ENCODE results near the gene SSH3. TPM values are rescaled to one million over a fixed set of nuclear protein-coding genes. Genes with fewer than 3 reads are reported as not detected.

The SSH3 gene
- total RNA-seq, 2 donors from 2014 or later: 14.7 to 23.6 TPM

GRCh38 chr11:67349036-67349435 lies 45.7 kb downstream of the SSH3 start:
- H3K36me3 ChIP-seq: no peaks in the 10 kb centered on the region
- TF ChIP-seq, protein P1, sequence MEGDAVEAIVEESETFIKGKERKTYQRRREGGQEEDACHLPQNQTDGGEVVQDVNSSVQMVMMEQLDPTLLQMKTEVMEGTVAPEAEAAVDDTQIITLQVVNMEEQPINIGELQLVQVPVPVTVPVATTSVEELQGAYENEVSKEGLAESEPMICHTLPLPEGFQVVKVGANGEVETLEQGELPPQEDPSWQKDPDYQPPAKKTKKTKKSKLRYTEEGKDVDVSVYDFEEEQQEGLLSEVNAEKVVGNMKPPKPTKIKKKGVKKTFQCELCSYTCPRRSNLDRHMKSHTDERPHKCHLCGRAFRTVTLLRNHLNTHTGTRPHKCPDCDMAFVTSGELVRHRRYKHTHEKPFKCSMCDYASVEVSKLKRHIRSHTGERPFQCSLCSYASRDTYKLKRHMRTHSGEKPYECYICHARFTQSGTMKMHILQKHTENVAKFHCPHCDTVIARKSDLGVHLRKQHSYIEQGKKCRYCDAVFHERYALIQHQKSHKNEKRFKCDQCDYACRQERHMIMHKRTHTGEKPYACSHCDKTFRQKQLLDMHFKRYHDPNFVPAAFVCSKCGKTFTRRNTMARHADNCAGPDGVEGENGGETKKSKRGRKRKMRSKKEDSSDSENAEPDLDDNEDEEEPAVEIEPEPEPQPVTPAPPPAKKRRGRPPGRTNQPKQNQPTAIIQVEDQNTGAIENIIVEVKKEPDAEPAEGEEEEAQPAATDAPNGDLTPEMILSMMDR (IDR thresholded peaks at IDR 0.05): no peak
- H3K4me1 ChIP-seq: peaks cover 0 to 44% of the 10 kb centered on the region in 2 donors
- H3K9me3 ChIP-seq: no peaks in the 10 kb centered on the region
- H3K27ac ChIP-seq: peak overlapping the region; percentile 24 to 54
- no peaks in the 10 kb centered on the region for H3K27me3 ChIP-seq
- no peak for DNase-seq (ENCODE audit: low spot score)
- H3K4me3 ChIP-seq: no peak overlapping the region

- Histone ChIP-seq H3K36me3 (no peaks in the 10 kb centered on the region), H3K9me3 (no peaks in the 10 kb centered on the region), H3K27me3 (no peaks in the 10 kb centered on the region), H3K27ac (peak overlapping the region; percentile 24 to 54), H3K4me3 (no peak overlapping the region), H3K4me1 (peaks cover 0 to 48% of the 10 kb centered on the region in 2 donors)
- DNase-seq (ENCODE audit: low spot score): no peak
- TF ChIP-seq, protein P1 (IDR thresholded peaks at IDR 0.05): no peak
These were observed 46.1 kb downstream of the SSH3 start for GRCh38 chr11:67349457-67349856.

- Histone ChIP-seq H3K27me3 (no peaks in the 10 kb centered on the region), H3K4me3 (no peak overlapping the region), H3K36me3 (no peaks in the 10 kb centered on the region), H3K4me1 (peaks cover 0 to 54% of the 10 kb centered on the region in 2 donors), H3K9me3 (no peaks in the 10 kb centered on the region), H3K27ac (peak overlapping the region in 1 of 2 donors; percentile 54)
- no peak for DNase-seq (ENCODE audit: low spot score)
- TF ChIP-seq, protein P1 (IDR thresholded peaks at IDR 0.05): no peak
These were observed 46.7 kb downstream of the SSH3 start for GRCh38 chr11:67349928-67350465.

DNA sequence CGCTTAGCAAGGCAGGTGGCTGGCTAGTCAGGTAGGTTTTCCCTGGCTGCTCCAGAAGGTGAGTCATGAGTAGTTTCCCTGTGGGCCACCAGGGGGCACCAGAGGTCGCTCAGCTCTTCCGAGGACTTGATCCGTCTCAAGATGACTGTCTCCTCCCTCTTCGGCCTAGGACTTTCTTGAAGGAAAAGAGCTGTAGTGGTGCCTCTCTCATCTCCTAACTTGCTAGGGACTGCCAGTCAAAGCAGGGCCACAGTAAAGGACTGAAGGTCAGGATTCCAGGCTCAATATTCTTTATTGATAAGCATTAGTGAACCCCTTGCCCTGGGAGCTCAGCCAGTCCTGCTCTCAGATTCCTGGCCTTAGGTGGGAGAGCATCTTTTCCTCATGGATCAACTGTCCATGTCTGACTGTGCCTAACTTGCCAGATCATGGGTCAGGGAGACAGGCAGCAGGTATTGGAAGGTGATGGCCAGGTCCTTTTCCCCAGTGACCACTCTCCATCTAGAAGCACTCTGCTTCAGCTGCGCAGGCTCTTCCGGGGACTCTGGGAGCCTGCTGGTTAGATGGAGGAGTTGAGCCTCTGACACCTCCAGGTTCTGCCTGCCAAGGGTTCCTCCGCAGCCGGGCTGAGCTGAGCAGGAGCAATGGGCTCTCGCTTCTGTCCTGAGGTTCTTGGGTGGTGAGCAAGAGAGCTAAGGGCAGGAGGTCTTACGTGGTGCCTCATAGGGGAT lies 48.1 kb downstream of the SSH3 start:
- DNase-seq (ENCODE audit: low spot score): no peak
- H3K4me1 ChIP-seq: peaks cover 0 to 68% of the 10 kb centered on the region in 2 donors
- TF ChIP-seq, protein P1 (IDR thresholded peaks at IDR 0.05): peak; percentile 68 to 94

DNA sequence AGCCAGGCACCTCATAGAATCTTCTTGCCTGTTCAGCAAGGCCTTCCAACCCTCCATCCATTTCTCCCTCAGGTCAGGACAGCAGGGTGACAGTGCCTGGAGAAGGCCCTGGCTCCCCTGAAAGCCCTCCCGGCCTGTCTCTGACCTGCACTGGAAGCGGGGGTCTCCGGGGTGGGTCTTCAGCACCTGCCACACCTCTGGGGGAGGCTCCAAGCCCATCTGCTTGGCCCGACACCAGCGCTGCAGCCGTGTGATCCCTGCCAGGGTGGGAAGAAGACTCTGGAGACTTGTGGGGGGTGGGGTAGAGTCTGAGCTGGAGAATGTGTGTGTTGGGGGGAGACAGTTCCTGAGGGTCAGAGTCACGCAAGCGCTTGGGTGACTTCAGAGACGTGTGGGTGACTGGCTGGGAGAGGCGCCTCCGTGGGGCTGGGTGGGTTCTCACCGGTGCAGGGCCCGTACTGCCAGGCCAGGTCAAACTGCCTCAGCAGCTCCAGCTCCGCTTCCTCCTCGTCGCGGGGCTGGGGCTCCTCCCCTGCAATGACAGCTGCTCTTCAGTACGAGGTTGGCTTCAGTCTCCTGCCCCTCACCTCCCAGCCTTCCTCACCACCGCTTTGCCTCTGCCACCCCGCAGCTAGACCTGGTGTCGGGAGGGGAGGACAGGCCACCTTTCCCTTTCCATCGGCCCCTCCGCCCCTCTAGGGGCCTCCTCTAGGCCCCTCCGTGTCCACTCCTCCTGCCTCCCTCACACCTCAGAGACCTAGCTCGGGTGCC lies 49.4 kb downstream of the SSH3 start:
- DNase-seq (ENCODE audit: low spot score): no peak
- no peaks in the 10 kb centered on the region for H3K9me3 ChIP-seq
- no peaks in the 10 kb centered on the region for H3K27me3 ChIP-seq
- H3K27ac ChIP-seq: peak overlapping the region; percentile 99
- H3K4me1 ChIP-seq: peaks cover 0 to 81% of the 10 kb centered on the region in 2 donors
- TF ChIP-seq, protein P1 (IDR thresholded peaks at IDR 0.05): no peak
- H3K36me3 ChIP-seq: no peaks in the 10 kb centered on the region
- peak overlapping the region; percentile 61 to 75 for H3K4me3 ChIP-seq

More for the DNA sequence above, 48.1 kb downstream of the SSH3 start:
- Histone ChIP-seq H3K27ac (peak overlapping the region; percentile 99), H3K4me3 (no peak overlapping the region), H3K36me3 (no peaks in the 10 kb centered on the region), H3K27me3 (no peaks in the 10 kb centered on the region), H3K9me3 (no peaks in the 10 kb centered on the region)

All from right atrium auricular region (tissue), 2 donors.